HCT116 (cell line): ENCODE results near the gene CA10. TPM values are rescaled to one million over a fixed set of nuclear protein-coding genes. Genes with fewer than 3 reads are reported as not detected.

ENCODE experiments used
- ATAC-seq: fragments of 200-7000 bp; cut with Tn5 transposase; 2 replicates; pipeline ENCODE4 v1.9.1; 2020; ENCODE audit warnings: mild to moderate bottlenecking, moderate library complexity
- BruUV-seq: library from RNA; stranded (reverse); fragments of 400-500 nt; replicated peaks from 2 replicates; lab custom pipeline; 2021; lab: Mats Ljungman, UMichigan
- CTCF ChIA-PET: fragments of 300-600 bp; sonication (Branson Sonifier 250); formaldehyde crosslinking; loops from one replicate; lab custom pipeline; 2021; ENCODE audit warnings: antibody characterized with exemption; lab: Charles Lee
- POLR2A ChIA-PET: fragments of 300-600, 350-600 bp; sonication (Branson Sonifier 250); formaldehyde crosslinking; loops from one replicate; lab custom pipeline; 2021; ENCODE audit warnings: antibody characterized with exemption; lab: Charles Lee
- RAD21 ChIA-PET, 2 experiments: fragments of 300-600 bp; sonication (Branson Sonifier 250); formaldehyde crosslinking; loops; one replicate each; lab custom pipeline; 2023; ENCODE audit warnings: low total read pairs in 2 of 2; ENCODE audit not compliant: uncharacterized antibody in 2 of 2, unreplicated experiment in 2 of 2, low non-redundant PET in 1 of 2; lab: Charles Lee
- DNase-seq: peaks from one replicate; pipeline ENCODE4 v3.0.0-alpha.2; 2010; ENCODE audit warnings: low read depth, low spot score
- H2AFZ ChIP-seq: fragments of 200-600 bp; shearing (Covaris generic), sonication (generic); 2 replicates; pipeline ENCODE4 v1.6.1; 2017; ENCODE audit warnings: low read depth, mixed run types, mixed read lengths, antibody characterized with exemption, low read length; ENCODE audit not compliant: poor library complexity, severe bottlenecking
- H3K27ac ChIP-seq: 2 replicates; pipeline ENCODE4 v1.5.1; 2012; ENCODE audit warnings: low read depth, low read length
- H3K27me3 ChIP-seq: fragments of 200-600 bp; sonication (generic); 2 replicates; pipeline ENCODE4 v1.6.1; 2016; ENCODE audit warnings: mixed run types, low read length, mixed read lengths; ENCODE audit not compliant: insufficient read depth
- H3K36me3 ChIP-seq, 2 experiments: fragments of 200-500 bp in 1 of 2; fragments of 200-600 bp in 1 of 2; sonication (Bioruptor generic) in 1 of 2; sonication (generic) in 1 of 2; 2 replicates each; pipeline versions ENCODE4 v1.5.1 to v1.6.1; 2014 to 2016; ENCODE audit warnings: low read length in 2 of 2, inconsistent platforms in 1 of 2, mixed read lengths in 1 of 2, mixed run types in 1 of 2; ENCODE audit not compliant: insufficient read depth in 2 of 2, control insufficient read depth in 1 of 2
- H3K4me1 ChIP-seq, 2 experiments: fragments of 200-600 bp in 1 of 2; sonication (generic) in 1 of 2; 2 replicates each; pipeline versions ENCODE4 v1.5.1 to v1.6.1; 2012 to 2017; ENCODE audit warnings: low read length in 2 of 2, inconsistent platforms in 1 of 2, mild to moderate bottlenecking in 1 of 2, mixed read lengths in 1 of 2, mixed run types in 1 of 2, moderate library complexity in 1 of 2; ENCODE audit not compliant: insufficient read depth in 2 of 2, control insufficient read depth in 1 of 2
- H3K4me2 ChIP-seq: fragments of 200-600 bp; sonication (generic); 2 replicates; pipeline ENCODE4 v1.6.1; 2017; ENCODE audit warnings: mixed run types, low read length, mixed read lengths
- H3K4me3 ChIP-seq, 2 experiments: fragments of 200-600 bp in 1 of 2; sonication (generic) in 1 of 2; replicated peaks in 1 of 2; 2 replicates each; pipeline ENCODE4 v1.5.1; 2011 to 2016; ENCODE audit warnings: low read length in 2 of 2, control low read depth in 1 of 2, low read depth in 1 of 2, mild to moderate bottlenecking in 1 of 2, mixed read lengths in 1 of 2, mixed run types in 1 of 2
- H3K79me2 ChIP-seq: fragments of 200-600 bp; sonication (generic); 2 replicates; pipeline ENCODE4 v1.6.1; 2017; ENCODE audit warnings: mild to moderate bottlenecking, mixed run types, low read length, moderate library complexity, mixed read lengths; ENCODE audit not compliant: insufficient read depth
- H3K9ac ChIP-seq: fragments of 200-600 bp; sonication (generic); 2 replicates; pipeline ENCODE4 v1.6.1; 2016; ENCODE audit warnings: low read length, mixed read lengths
- H3K9me2 ChIP-seq: fragments of 200-600 bp; sonication (generic), shearing (Covaris generic); 2 replicates; pipeline ENCODE4 v1.6.1; 2017; ENCODE audit warnings: mixed run types, mild to moderate bottlenecking, moderate library complexity; ENCODE audit not compliant: insufficient read depth
- H3K9me3 ChIP-seq, 2 experiments: fragments of 200-500 bp in 1 of 2; fragments of 200-600 bp in 1 of 2; sonication (Bioruptor generic) in 1 of 2; sonication (generic) in 1 of 2; 2 replicates each; pipeline ENCODE4 v1.6.1; 2014 to 2017; ENCODE audit warnings: low read length in 2 of 2, mixed read lengths in 2 of 2, inconsistent platforms in 1 of 2, low read depth in 1 of 2, mild to moderate bottlenecking in 1 of 2, mixed run types in 1 of 2, moderate library complexity in 1 of 2; ENCODE audit not compliant: control insufficient read depth in 1 of 2, insufficient read depth in 1 of 2
- H4K20me1 ChIP-seq: fragments of 200-600 bp; sonication (generic), shearing (Covaris generic); 2 replicates; pipeline ENCODE4 v1.6.1; 2017; ENCODE audit warnings: mixed run types, mild to moderate bottlenecking, moderate library complexity; ENCODE audit not compliant: insufficient read depth
- CBX3 ChIP-seq: IDR thresholded peaks from 2 replicates; pipeline ENCODE4 v1.6.1; 2012; ENCODE audit warnings: low read depth
- CEBPB ChIP-seq: IDR thresholded peaks from 2 replicates; pipeline ENCODE4 v1.6.1; 2012; ENCODE audit warnings: low read depth
- EGR1 ChIP-seq: IDR thresholded peaks from 2 replicates; pipeline ENCODE4 v1.6.1; 2012; ENCODE audit warnings: low read depth
- ELF1 ChIP-seq: IDR thresholded peaks from 2 replicates; pipeline ENCODE4 v1.6.1; 2012; ENCODE audit warnings: low read depth, borderline replicate concordance
- FOSL1 ChIP-seq: IDR thresholded peaks from 2 replicates; pipeline ENCODE4 v1.6.1; 2012; ENCODE audit warnings: low read depth
- RAD21 ChIP-seq: IDR thresholded peaks from 2 replicates; pipeline ENCODE4 v1.6.1; 2012; ENCODE audit warnings: low read depth, mild to moderate bottlenecking
- REST ChIP-seq: IDR thresholded peaks from 2 replicates; pipeline ENCODE4 v1.6.1; 2012; ENCODE audit warnings: low read depth
- SIN3A ChIP-seq: IDR thresholded peaks from 2 replicates; pipeline ENCODE4 v1.6.1; 2012; ENCODE audit warnings: low read depth
- SP1 ChIP-seq: IDR thresholded peaks from 2 replicates; pipeline ENCODE4 v1.6.1; 2012; ENCODE audit warnings: low read depth
- YY1 ChIP-seq: IDR thresholded peaks from 2 replicates; pipeline ENCODE4 v1.6.1; 2011; ENCODE audit warnings: low read length, low read depth, moderate library complexity, mild to moderate bottlenecking; ENCODE audit not compliant: insufficient replicate concordance; ENCODE audit errors: extremely low read depth
- ZFX ChIP-seq: fragments of 450-650 bp; IDR thresholded peaks from 2 replicates; pipeline ENCODE4 v1.6.1; 2017
- ZNF274 ChIP-seq: fragments of 200-500 bp; sonication (Bioruptor generic); IDR thresholded peaks from 2 replicates; pipeline ENCODE4 v1.6.1; 2014; ENCODE audit warnings: mild to moderate bottlenecking, low read depth, low read length, inconsistent platforms
- intact Hi-C: fragments of 100-400 bp; cut with micrococcal nuclease; formaldehyde crosslinking; loops from 2 replicates; pipeline ENCODE4 v1.10.0; 2022
- total RNA-seq: library from RNA; stranded (reverse); gene quantifications from one replicate; pipeline ENCODE4 v1.2.1, GENCODE V29; 2021; ENCODE audit not compliant: unreplicated experiment

The CA10 gene
- total RNA-seq, 1 experiment from 2014 or later, result not detected

GRCh38 chr17:51815097-51815496 is 343.4 kb downstream of the CA10 start:
- Histone ChIP-seq H3K4me3 (no peak overlapping the region), H4K20me1 (no peaks in the 10 kb centered on the region), H2AFZ (no peak overlapping the region), H3K9me2 (no peaks in the 10 kb centered on the region), H3K27me3 (peaks cover 8% of the 10 kb centered on the region; the same call in 1 of the 2 replicates), H3K79me2 (no peaks in the 10 kb centered on the region), H3K4me1 (no peaks in the 10 kb centered on the region), H3K9ac (no peak overlapping the region), H3K4me2 (no peak overlapping the region), H3K27ac (no peak overlapping the region), H3K9me3 (no peaks in the 10 kb centered on the region), H3K36me3 (no peaks in the 10 kb centered on the region)
- intact Hi-C loops, result no loop called here
- TF ChIP-seq FOSL1, result no peak
- TF ChIP-seq ZFX, result no peak
- TF ChIP-seq CEBPB, result no peak
- TF ChIP-seq ELF1, result no peak
- no peak for TF ChIP-seq RAD21
- no peak for TF ChIP-seq SIN3A
- TF ChIP-seq ZNF274, result no peak
- TF ChIP-seq REST, result no peak
- TF ChIP-seq CBX3, result no peak
- no peak for TF ChIP-seq SP1
- TF ChIP-seq EGR1, result no peak
- no peak for TF ChIP-seq YY1
- BruUV-seq, result no TSS peak
- DNase-seq, result no peak
- RAD21 ChIA-PET, result no interaction called here
- no peak for ATAC-seq
- POLR2A ChIA-PET, result no interaction called here
- CTCF ChIA-PET, result no interaction called here
